Neuron (in vitro differentiated cells): Measurements from ENCODE around the gene ZBTB25.

ENCODE experiments used
- H2AFZ ChIP-seq: one replicate; pipeline ENCODE4 v1.6.1; 2013; ENCODE audit warnings: low read depth, mild to moderate bottlenecking, inconsistent platforms, low read length, moderate library complexity
- H3K27me3 ChIP-seq: one replicate; pipeline ENCODE4 v1.6.1; 2013; ENCODE audit warnings: low read length; ENCODE audit not compliant: insufficient read depth
- H3K36me3 ChIP-seq: one replicate; pipeline ENCODE4 v1.6.1; 2013; ENCODE audit warnings: low read length; ENCODE audit not compliant: insufficient read depth
- H3K4me1 ChIP-seq: one replicate; pipeline ENCODE4 v1.6.1; 2013; ENCODE audit warnings: low read length; ENCODE audit not compliant: insufficient read depth
- H3K4me3 ChIP-seq: 2 replicates; pipeline ENCODE4 v1.5.1; 2013; ENCODE audit warnings: mild to moderate bottlenecking, low read length, moderate library complexity
- H3K9me3 ChIP-seq: one replicate; pipeline ENCODE4 v1.6.1; 2013; ENCODE audit warnings: low read length

ZBTB25 gene

GRCh38 chr14:64434528-64434927 lies 69.1 kb downstream of the ZBTB25 start:
- no peak overlapping the region for H3K4me3 ChIP-seq
- H3K27me3 ChIP-seq, result no peaks in the 10 kb centered on the region
- no peaks in the 10 kb centered on the region for H3K4me1 ChIP-seq
- peaks cover 60% of the 10 kb centered on the region for H3K36me3 ChIP-seq
- H2AFZ ChIP-seq, result no peak overlapping the region
- H3K9me3 ChIP-seq, result no peaks in the 10 kb centered on the region

DNA sequence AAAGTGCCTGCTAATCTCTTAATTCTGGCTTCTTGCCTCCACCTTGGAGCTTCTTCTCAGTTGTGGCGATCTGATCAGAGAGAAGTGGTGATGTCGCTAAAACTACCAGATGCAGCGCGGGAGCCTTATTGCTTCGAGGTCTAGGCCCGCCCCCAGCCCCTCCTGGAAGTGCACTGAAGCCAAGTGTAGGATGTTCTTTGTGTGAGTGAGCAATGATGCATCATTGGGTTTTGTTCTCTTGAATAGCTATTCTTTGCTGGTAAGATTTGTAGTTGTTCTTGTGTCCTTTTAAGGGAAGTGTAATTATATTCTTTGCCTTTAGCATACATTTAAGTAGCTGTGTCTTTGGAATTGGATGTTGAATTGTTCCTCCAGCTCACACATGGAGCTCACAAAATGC lies 79.7 kb downstream of the ZBTB25 start:
- Histone ChIP-seq H3K9me3 (no peaks in the 10 kb centered on the region), H3K27me3 (no peaks in the 10 kb centered on the region), H3K4me1 (peaks cover 5% of the 10 kb centered on the region), H3K36me3 (peaks cover 53% of the 10 kb centered on the region), H3K4me3 (no peak overlapping the region), H2AFZ (no peak overlapping the region)

DNA sequence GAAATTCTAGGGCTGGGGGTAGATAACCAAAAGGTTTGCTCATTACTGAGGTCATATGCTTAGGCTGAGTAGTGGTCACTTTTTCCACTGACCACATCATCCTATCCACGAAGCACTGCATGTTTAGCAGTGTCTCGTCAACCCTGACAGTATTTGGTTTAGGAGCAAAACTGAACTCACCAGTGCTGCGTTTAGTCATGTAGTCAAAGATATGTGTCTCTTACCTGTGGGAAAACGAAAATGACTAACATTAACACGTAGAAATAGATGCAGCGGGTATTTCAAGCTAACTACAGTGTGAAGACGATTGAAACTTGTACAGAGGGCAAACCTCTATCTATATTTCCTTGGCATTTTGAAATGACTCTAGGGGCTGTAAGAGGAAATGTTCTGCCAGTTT lies 80.9 kb downstream of the ZBTB25 start:
- no peak overlapping the region for H3K4me3 ChIP-seq
- no peak overlapping the region for H2AFZ ChIP-seq
- H3K9me3 ChIP-seq, result no peaks in the 10 kb centered on the region
- H3K36me3 ChIP-seq, result peaks cover 55% of the 10 kb centered on the region
- no peaks in the 10 kb centered on the region for H3K27me3 ChIP-seq
- peaks cover 5% of the 10 kb centered on the region for H3K4me1 ChIP-seq

DNA sequence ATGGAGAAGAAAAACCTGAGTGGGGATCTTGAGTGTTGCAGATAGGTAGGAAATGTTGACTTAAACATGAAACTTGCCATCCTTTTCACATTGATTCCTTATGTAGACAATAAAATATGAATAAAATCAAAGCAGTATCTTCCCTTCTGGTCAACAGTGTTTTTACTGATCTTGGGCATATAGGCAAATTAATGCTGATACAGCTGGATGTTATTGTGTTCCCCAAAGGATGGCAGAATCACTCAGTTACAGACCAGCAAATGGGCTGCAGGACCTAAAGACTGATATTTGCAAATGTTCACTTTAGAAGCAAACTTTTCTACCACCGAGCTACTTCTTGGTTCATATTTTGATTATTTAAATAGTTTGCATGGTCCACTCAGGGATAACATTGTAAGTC lies 81.6 kb downstream of the ZBTB25 start:
- no peaks in the 10 kb centered on the region for H3K9me3 ChIP-seq
- H3K27me3 ChIP-seq, result no peaks in the 10 kb centered on the region
- peaks cover 5% of the 10 kb centered on the region for H3K4me1 ChIP-seq
- no peak overlapping the region for H2AFZ ChIP-seq
- H3K4me3 ChIP-seq, result no peak overlapping the region
- H3K36me3 ChIP-seq, result peaks cover 55% of the 10 kb centered on the region

DNA sequence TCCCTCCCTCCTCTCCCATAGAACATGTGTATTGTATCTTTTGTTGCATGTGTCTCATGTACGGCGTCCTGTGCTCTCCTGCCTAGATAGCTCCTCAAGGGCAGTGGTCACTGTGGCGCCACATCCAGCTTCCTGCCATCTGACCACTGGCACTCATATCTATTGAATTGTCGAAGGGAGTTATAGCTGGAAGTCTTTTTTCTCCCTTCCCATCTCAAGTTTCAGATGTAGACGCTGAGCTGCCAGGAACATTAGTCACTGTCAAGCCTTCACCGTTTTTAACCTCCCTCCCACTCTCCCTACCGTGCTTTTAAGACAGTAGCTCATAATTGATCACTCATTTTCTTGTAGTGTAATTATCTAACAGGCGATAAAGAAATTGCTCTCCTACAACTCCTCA lies 82.5 kb downstream of the ZBTB25 start:
- Histone ChIP-seq H3K4me1 (peaks cover 5% of the 10 kb centered on the region), H3K4me3 (no peak overlapping the region), H2AFZ (no peak overlapping the region), H3K9me3 (no peaks in the 10 kb centered on the region), H3K36me3 (peaks cover 57% of the 10 kb centered on the region), H3K27me3 (no peaks in the 10 kb centered on the region)

GRCh38 chr14:64419003-64419402 lies 84.6 kb downstream of the ZBTB25 start:
- Histone ChIP-seq H3K36me3 (peaks cover 62% of the 10 kb centered on the region), H3K4me3 (no peak overlapping the region), H3K27me3 (no peaks in the 10 kb centered on the region), H2AFZ (no peak overlapping the region), H3K9me3 (no peaks in the 10 kb centered on the region), H3K4me1 (peaks cover 2% of the 10 kb centered on the region)

DNA sequence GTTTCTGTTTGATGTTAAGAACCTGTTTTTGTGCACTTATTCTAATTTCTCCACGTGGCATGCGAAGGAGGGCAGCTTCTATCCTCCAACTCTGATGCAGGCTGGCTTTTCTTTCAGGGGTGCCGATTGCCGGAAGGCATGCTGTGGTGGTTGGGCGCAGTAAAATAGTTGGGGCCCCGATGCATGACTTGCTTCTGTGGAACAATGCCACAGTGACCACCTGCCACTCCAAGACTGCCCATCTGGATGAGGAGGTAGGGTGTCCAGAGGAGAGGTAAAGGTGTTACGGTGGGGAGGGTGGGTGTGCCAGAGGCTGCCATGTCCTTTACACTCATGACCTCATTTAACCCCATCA lies 85.9 kb downstream of the ZBTB25 start:
- no peaks in the 10 kb centered on the region for H3K27me3 ChIP-seq
- H3K36me3 ChIP-seq, result peaks cover 61% of the 10 kb centered on the region
- no peaks in the 10 kb centered on the region for H3K4me1 ChIP-seq
- no peaks in the 10 kb centered on the region for H3K9me3 ChIP-seq
- H2AFZ ChIP-seq, result no peak overlapping the region
- no peak overlapping the region for H3K4me3 ChIP-seq

DNA sequence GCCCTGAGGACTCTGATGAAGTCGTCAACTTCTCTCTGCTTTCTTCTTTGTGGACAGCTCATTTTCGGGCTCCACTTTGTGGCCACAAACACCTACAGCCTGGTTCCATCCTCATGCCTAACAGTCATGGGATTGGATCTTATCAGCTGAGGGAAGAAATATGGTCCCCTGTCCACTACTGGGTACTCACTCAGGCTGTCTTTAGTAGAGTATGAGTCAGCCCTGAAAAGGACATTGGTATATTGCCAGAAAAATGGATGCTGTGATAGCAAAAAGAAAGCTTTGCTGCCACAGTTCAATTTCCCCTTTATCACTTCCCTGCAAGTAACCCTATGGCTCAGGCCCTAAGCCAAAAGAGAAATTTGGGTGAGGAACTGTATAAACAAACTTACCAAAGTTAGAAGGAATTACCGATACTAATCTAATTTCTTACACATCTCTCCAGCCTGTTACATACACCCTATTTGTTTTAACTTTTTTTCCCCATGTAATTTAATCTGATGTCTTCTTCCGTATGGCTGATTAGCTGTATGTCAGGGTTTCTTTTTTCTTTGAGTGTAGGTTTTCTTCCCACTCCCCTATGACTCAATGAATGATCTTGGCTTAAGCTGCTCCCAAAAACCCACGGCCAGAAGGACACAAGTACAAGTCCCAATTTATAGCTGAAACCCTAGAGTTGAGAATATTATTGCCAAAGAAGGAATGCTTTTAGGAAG lies 86.4 kb downstream of the ZBTB25 start:
- Histone ChIP-seq H3K4me1 (no peaks in the 10 kb centered on the region), H3K9me3 (no peaks in the 10 kb centered on the region), H3K27me3 (no peaks in the 10 kb centered on the region), H2AFZ (no peak overlapping the region), H3K36me3 (peaks cover 60% of the 10 kb centered on the region), H3K4me3 (no peak overlapping the region)

GRCh38 chr14:64416348-64416932 lies 87.2 kb downstream of the ZBTB25 start:
- H3K4me1 ChIP-seq, result no peaks in the 10 kb centered on the region
- H3K9me3 ChIP-seq, result no peaks in the 10 kb centered on the region
- H3K4me3 ChIP-seq, result no peak overlapping the region
- no peak overlapping the region for H2AFZ ChIP-seq
- no peaks in the 10 kb centered on the region for H3K27me3 ChIP-seq
- peaks cover 60% of the 10 kb centered on the region for H3K36me3 ChIP-seq

GRCh38 chr14:64412237-64412636 lies 91.4 kb downstream of the ZBTB25 start:
- Histone ChIP-seq H3K27me3 (no peaks in the 10 kb centered on the region), H3K9me3 (no peaks in the 10 kb centered on the region), H3K4me1 (peaks cover 4% of the 10 kb centered on the region), H3K36me3 (peaks cover 28% of the 10 kb centered on the region), H3K4me3 (no peak overlapping the region), H2AFZ (no peak overlapping the region)

- Histone ChIP-seq H3K4me1 (peaks cover 4% of the 10 kb centered on the region), H3K4me3 (no peak overlapping the region), H3K36me3 (peaks cover 21% of the 10 kb centered on the region), H3K27me3 (no peaks in the 10 kb centered on the region), H3K9me3 (no peaks in the 10 kb centered on the region), H2AFZ (no peak overlapping the region)
These were observed 92.6 kb downstream of the ZBTB25 start for GRCh38 chr14:64411001-64411400.

- H3K4me1 ChIP-seq, result peaks cover 4% of the 10 kb centered on the region
- no peaks in the 10 kb centered on the region for H3K27me3 ChIP-seq
- H3K4me3 ChIP-seq, result no peak overlapping the region
- no peaks in the 10 kb centered on the region for H3K9me3 ChIP-seq
- H2AFZ ChIP-seq, result no peak overlapping the region
- peaks cover 15% of the 10 kb centered on the region for H3K36me3 ChIP-seq
These were observed 93.4 kb downstream of the ZBTB25 start for GRCh38 chr14:64410084-64410774.

DNA sequence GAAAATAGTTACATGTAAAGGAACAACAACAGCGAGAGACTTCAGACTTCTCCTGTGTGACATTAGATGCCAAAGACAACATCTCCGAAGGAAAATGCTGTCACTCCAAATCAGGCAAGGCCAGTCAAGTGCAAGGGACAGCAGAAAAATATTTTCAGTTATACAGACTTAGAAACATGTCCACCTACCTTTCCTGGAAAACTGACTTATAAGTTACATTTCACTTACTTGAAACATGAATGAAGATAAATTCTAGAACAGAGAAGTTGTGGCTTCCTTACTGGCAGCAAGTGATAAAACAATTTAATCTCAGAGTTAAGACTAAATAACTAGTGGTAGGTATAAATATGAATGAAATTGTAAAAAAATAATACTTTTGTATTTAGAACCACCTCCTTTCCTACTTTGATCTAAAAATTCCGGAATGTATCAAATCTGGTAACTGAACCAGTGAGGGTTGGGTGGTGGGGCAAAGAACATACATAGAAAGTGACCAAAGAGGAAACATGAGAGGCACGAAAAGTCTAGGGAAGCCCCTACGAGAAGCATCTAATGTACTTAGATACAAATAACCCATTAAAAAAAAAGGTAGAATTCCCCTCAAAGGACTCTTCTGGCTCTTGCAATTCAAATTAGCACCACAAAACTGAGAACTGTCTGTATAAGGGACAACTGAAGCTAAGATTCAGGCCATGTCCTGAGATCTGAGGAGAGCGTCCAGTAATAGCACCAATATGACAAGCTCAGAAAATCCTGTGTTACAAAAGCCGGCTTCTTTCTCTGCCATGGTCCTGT lies 94.3 kb downstream of the ZBTB25 start:
- Histone ChIP-seq H2AFZ (no peak overlapping the region), H3K27me3 (no peaks in the 10 kb centered on the region), H3K9me3 (no peaks in the 10 kb centered on the region), H3K4me1 (peaks cover 4% of the 10 kb centered on the region), H3K36me3 (peaks cover 12% of the 10 kb centered on the region), H3K4me3 (no peak overlapping the region)
